NB4 (cell line): ENCODE data around the gene CLCN7.

Experiments
- MYC ChIP-seq: IDR thresholded peaks from 2 replicates; pipeline ENCODE4 v1.6.1; 2011; ENCODE audit warnings: low read depth, low read length
- POLR2A ChIP-seq: IDR thresholded peaks from 2 replicates; pipeline ENCODE4 v1.6.1; 2011; ENCODE audit warnings: mild to moderate bottlenecking; ENCODE audit not compliant: insufficient read length; ENCODE audit errors: extremely low read depth
- TF ChIP-seq, protein P1 (sequence below): IDR thresholded peaks from one replicate; pipeline ENCODE4 v1.5.1; 2012; ENCODE audit warnings: low read depth, low read length
- TF ChIP-seq, protein P2 (sequence below): IDR thresholded peaks from 2 replicates; pipeline ENCODE4 v1.6.1; 2011; ENCODE audit warnings: low read depth, low read length

DNA sequence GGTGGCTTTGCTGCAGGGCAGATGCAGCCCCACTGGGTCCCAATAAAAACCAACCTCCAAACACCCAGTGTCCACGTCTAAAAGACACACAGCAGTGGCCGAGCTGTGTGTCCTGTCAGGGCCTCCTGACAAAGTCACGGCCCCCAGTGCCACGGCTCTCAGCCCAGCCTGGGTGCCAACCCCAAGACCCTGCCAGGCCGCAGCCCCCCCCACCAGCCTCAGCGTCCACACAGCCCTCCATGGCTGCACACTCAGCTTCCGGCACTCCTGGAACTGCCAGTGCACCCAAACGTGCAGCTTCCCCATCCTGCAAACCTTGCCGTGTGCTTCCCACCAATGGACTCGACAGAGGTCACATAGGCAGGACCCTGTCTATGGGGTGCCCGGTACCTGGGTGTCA lies 26.9 kb downstream of the CLCN7 start:
- TF ChIP-seq, protein P1, sequence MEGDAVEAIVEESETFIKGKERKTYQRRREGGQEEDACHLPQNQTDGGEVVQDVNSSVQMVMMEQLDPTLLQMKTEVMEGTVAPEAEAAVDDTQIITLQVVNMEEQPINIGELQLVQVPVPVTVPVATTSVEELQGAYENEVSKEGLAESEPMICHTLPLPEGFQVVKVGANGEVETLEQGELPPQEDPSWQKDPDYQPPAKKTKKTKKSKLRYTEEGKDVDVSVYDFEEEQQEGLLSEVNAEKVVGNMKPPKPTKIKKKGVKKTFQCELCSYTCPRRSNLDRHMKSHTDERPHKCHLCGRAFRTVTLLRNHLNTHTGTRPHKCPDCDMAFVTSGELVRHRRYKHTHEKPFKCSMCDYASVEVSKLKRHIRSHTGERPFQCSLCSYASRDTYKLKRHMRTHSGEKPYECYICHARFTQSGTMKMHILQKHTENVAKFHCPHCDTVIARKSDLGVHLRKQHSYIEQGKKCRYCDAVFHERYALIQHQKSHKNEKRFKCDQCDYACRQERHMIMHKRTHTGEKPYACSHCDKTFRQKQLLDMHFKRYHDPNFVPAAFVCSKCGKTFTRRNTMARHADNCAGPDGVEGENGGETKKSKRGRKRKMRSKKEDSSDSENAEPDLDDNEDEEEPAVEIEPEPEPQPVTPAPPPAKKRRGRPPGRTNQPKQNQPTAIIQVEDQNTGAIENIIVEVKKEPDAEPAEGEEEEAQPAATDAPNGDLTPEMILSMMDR, result no peak
- TF ChIP-seq POLR2A (no peak), MYC (no peak)
- TF ChIP-seq, protein P2, sequence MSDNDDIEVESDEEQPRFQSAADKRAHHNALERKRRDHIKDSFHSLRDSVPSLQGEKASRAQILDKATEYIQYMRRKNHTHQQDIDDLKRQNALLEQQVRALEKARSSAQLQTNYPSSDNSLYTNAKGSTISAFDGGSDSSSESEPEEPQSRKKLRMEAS, result no peak
